ENCODE data around the gene AGBL4.

The AGBL4 gene

GRCh38 chr1:48654606-48655210, 1369.0 kb downstream of the AGBL4 start:
- DNase-seq (ENCODE audit: low read depth): no peak

GRCh38 chr1:48652334-48652733, 1371.4 kb downstream of the AGBL4 start:
- no peak for DNase-seq (ENCODE audit: low read depth)

GRCh38 chr1:48649880-48650279, 1373.9 kb downstream of the AGBL4 start:
- no peak for DNase-seq (ENCODE audit: low read depth)

GRCh38 chr1:48645883-48646282, 1377.9 kb downstream of the AGBL4 start:
- DNase-seq (ENCODE audit: low read depth): no peak

- no peak for DNase-seq (ENCODE audit: low read depth)
Observed at GRCh38 chr1:48644905-48645605, 1378.7 kb downstream of the AGBL4 start.

- DNase-seq (ENCODE audit: low read depth): no peak
Observed at GRCh38 chr1:48644190-48644900, 1379.4 kb downstream of the AGBL4 start.

GRCh38 chr1:48643193-48643592, 1380.6 kb downstream of the AGBL4 start:
- DNase-seq (ENCODE audit: low read depth): no peak

- DNase-seq (ENCODE audit: low read depth): no peak
Observed at GRCh38 chr1:48640836-48641492, 1382.8 kb downstream of the AGBL4 start.

GRCh38 chr1:48629867-48630266, 1393.9 kb downstream of the AGBL4 start:
- no peak for DNase-seq (ENCODE audit: low read depth)

- no peak for DNase-seq (ENCODE audit: low read depth)
Observed at GRCh38 chr1:48627486-48627885, 1396.3 kb downstream of the AGBL4 start.

- no peak for DNase-seq (ENCODE audit: low read depth)
Observed at GRCh38 chr1:48619539-48619938, 1404.2 kb downstream of the AGBL4 start.

GRCh38 chr1:48617252-48617651, 1406.5 kb downstream of the AGBL4 start:
- DNase-seq (ENCODE audit: low read depth): no peak

GRCh38 chr1:48616710-48617109, 1407.0 kb downstream of the AGBL4 start:
- no peak for DNase-seq (ENCODE audit: low read depth)

GRCh38 chr1:48611841-48612240, 1411.9 kb downstream of the AGBL4 start:
- no peak for DNase-seq (ENCODE audit: low read depth)

- DNase-seq (ENCODE audit: low read depth): no peak
Observed at GRCh38 chr1:48610628-48611542, 1412.9 kb downstream of the AGBL4 start.

- no peak for DNase-seq (ENCODE audit: low read depth)
Observed at GRCh38 chr1:48608882-48609281, 1414.9 kb downstream of the AGBL4 start.

- no peak for DNase-seq (ENCODE audit: low read depth)
Observed at GRCh38 chr1:48603222-48603621, 1420.5 kb downstream of the AGBL4 start.

GRCh38 chr1:48602349-48602748, 1421.4 kb downstream of the AGBL4 start:
- DNase-seq (ENCODE audit: low read depth): no peak

GRCh38 chr1:48600182-48600581, 1423.6 kb downstream of the AGBL4 start:
- DNase-seq (ENCODE audit: low read depth): no peak

GRCh38 chr1:48597663-48598062, 1426.1 kb downstream of the AGBL4 start:
- DNase-seq (ENCODE audit: low read depth): no peak

- no peak for DNase-seq (ENCODE audit: low read depth)
Observed at GRCh38 chr1:48596046-48596445, 1427.7 kb downstream of the AGBL4 start.

- DNase-seq (ENCODE audit: low read depth): no peak
Observed at GRCh38 chr1:48595613-48596012, 1428.1 kb downstream of the AGBL4 start.
